ENCODE results near the gene NDUFAB1. TPM values are rescaled to one million over a fixed set of nuclear protein-coding genes. Genes with fewer than 3 reads are reported as not detected.

NDUFAB1 gene
- total and polyA plus RNA-seq, 7 donors: 101 to 398 (median 179) TPM

DNA sequence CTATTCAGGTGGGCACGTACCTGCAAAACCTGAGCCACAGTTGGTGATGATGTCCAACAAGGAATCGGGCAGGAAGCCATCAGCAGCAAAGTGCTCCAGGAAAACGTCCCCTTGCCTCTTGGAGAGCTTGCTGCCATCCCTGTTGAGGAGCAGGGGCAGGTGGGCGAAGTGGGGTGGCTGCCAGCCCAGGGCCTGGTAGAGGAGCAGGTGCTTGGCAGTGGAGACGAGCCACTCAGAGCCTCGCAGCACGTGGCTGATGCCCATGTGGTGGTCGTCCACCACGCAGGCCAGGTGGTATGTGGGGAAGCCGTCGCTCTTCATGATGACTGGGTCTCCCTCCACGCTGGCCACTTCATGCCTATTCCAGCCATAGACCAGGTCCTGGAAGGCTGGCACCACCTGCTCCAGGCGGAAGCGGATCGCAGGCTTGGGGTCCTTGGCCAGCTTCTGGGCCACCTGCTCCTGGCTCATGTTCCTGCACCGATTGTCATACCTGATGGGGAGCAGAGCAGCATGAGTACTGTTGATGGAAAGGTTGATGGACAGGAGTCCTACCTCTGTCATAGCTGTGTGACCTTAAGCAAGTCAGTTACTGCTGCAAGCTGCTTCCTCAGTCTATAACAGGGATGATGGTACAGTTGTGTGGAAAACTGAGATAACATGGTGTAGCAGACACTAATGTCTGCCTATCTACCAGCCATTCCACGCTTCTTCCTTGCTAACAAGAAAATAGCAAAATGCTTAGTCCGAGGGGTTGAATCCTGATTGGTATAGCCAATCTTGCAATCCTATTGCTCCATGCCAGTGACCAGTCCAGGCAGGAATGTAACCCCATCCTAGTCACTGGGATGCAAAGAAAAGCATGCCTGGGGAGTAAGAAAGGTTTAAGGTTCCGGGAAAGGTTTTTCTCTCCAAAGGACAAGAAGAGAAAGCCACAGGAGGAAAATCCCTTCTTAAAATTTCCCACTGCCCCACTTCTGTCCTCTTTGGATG is 61.0 kb downstream of the NDUFAB1 start:
- TF ChIP-seq EP300 (IDR thresholded peaks at IDR 0.05) (no peak), POLR2A (IDR thresholded peaks at IDR 0.05) (no peak), POLR2AphosphoS5 (IDR thresholded peaks at IDR 0.05) (no peak)
- TF ChIP-seq, protein P1, sequence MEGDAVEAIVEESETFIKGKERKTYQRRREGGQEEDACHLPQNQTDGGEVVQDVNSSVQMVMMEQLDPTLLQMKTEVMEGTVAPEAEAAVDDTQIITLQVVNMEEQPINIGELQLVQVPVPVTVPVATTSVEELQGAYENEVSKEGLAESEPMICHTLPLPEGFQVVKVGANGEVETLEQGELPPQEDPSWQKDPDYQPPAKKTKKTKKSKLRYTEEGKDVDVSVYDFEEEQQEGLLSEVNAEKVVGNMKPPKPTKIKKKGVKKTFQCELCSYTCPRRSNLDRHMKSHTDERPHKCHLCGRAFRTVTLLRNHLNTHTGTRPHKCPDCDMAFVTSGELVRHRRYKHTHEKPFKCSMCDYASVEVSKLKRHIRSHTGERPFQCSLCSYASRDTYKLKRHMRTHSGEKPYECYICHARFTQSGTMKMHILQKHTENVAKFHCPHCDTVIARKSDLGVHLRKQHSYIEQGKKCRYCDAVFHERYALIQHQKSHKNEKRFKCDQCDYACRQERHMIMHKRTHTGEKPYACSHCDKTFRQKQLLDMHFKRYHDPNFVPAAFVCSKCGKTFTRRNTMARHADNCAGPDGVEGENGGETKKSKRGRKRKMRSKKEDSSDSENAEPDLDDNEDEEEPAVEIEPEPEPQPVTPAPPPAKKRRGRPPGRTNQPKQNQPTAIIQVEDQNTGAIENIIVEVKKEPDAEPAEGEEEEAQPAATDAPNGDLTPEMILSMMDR (IDR thresholded peaks at IDR 0.05): no peak
- H3K27me3 ChIP-seq: no peaks in the 10 kb centered on the region
- 97% methylated on average over 19 of the region's 19 CpGs for WGBS, 2 donors
- no peak overlapping the region for H3K4me3 ChIP-seq
- no peak overlapping the region for H3K27ac ChIP-seq
- no peaks in the 10 kb centered on the region for H3K4me1 ChIP-seq
- peaks cover 16 to 88% (median 21%) of the 10 kb centered on the region in 4 donors for H3K36me3 ChIP-seq
- intact Hi-C loops (cut with DNase I): no loop called here
- no peak for DNase-seq
- H3K9me3 ChIP-seq: no peaks in the 10 kb centered on the region

DNA sequence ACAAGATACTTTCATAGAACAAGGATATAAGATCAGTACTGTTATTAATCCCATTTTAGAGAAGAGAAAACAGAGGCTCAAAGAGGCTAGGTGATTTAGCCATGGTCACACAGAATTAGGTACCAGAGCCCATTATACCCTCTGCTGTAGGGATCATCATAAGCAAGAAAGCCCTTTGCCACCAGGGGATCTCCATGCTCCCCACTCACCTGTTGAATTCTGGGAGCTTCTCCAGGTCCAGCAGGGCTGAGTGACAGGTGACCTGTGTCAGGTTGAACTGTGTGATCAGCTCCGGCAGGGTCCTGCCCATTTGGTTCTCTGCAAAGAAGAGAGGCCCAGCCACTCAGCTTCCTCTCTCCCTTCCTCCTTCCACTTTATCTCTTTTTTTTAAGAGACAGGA is 63.7 kb downstream of the NDUFAB1 start:
- no peak for DNase-seq
- H3K27ac ChIP-seq: no peak overlapping the region
- 89 to 94% methylated on average over 1 of the region's 1 CpG for WGBS, 2 donors
- no peaks in the 10 kb centered on the region for H3K27me3 ChIP-seq
- intact Hi-C loops (cut with DNase I): no loop called here
- peaks cover 22 to 91% (median 30%) of the 10 kb centered on the region in 4 donors for H3K36me3 ChIP-seq
- TF ChIP-seq POLR2A (IDR thresholded peaks at IDR 0.05) (no peak), POLR2AphosphoS5 (IDR thresholded peaks at IDR 0.05) (no peak), EP300 (IDR thresholded peaks at IDR 0.05) (no peak)
- TF ChIP-seq, protein P1 (IDR thresholded peaks at IDR 0.05): no peak
- H3K9me3 ChIP-seq: no peaks in the 10 kb centered on the region
- H3K4me1 ChIP-seq: no peaks in the 10 kb centered on the region
- H3K4me3 ChIP-seq: no peak overlapping the region

Other genes starting within 250 kb of the NDUFAB1 start
- gene COG7, start 143.1 kb downstream of the NDUFAB1 start, total RNA-seq: 10 to 100 TPM; 12.0 to 25.5 (median 13.9) TPM
- gene COG7, start 143.1 kb downstream of the NDUFAB1 start, polyA plus RNA-seq: 10 to 100 TPM; 17.4 to 26.0 (median 19.4) TPM
- 10 to 100 TPM; 29.1 to 55.7 (median 34.7) TPM for gene GGA2, start 85.8 kb downstream of the NDUFAB1 start, total RNA-seq
- 10 to 100 TPM; 13.2 to 36.1 (median 15.3) TPM for gene GGA2, start 85.8 kb downstream of the NDUFAB1 start, polyA plus RNA-seq
- 10 to 100 TPM in 2 of 4 donors, 1 to 10 TPM in 2; 7.5 to 18.3 (median 11.2) TPM for gene EARS2, start 39.0 kb downstream of the NDUFAB1 start, total RNA-seq
- gene EARS2, start 39.0 kb downstream of the NDUFAB1 start, polyA plus RNA-seq: 10 to 100 TPM in 1 of 3 donors, 1 to 10 TPM in 2; 6.6 to 19.4 (median 7.9) TPM
- 100 to 1,000 TPM in 1 of 4 donors, 10 to 100 TPM in 3; 45.1 to 101 (median 57.6) TPM for gene UBFD1, start 38.6 kb downstream of the NDUFAB1 start, total RNA-seq
- 10 to 100 TPM in 1 of 3 donors, 1 to 10 TPM in 2; 8.1 to 16.6 (median 8.4) TPM for gene UBFD1, start 38.6 kb downstream of the NDUFAB1 start, polyA plus RNA-seq
- gene PALB2, start 45.0 kb upstream of the NDUFAB1 start, total RNA-seq: 10 to 100 TPM in 2 of 4 donors, 1 to 10 TPM in 2; 7.5 to 11.2 (median 9.4) TPM
- 1 to 10 TPM; 7.2 to 8.7 (median 7.4) TPM for gene PALB2, start 45.0 kb upstream of the NDUFAB1 start, polyA plus RNA-seq
- 10 to 100 TPM; 24.1 to 41.4 (median 34.1) TPM for gene DCTN5, start 45.1 kb upstream of the NDUFAB1 start, total RNA-seq
- 10 to 100 TPM; 13.2 to 31.0 (median 28.4) TPM for gene DCTN5, start 45.1 kb upstream of the NDUFAB1 start, polyA plus RNA-seq
- 1 to 10 TPM in 3 of 4 donors, under 1 TPM in 1; 0.82 to 5.2 (median 3.0) TPM for gene PLK1, start 82.6 kb upstream of the NDUFAB1 start, total RNA-seq
- gene PLK1, start 82.6 kb upstream of the NDUFAB1 start, polyA plus RNA-seq: 10 to 100 TPM in 1 of 3 donors, 1 to 10 TPM in 2; 2.4 to 37.0 (median 9.0) TPM
- 1 to 10 TPM in 1 of 4 donors, under 1 TPM in 1, not detected in 2; 0.36 to 1.9 TPM for gene ERN2, start 116.9 kb upstream of the NDUFAB1 start, total RNA-seq
- 100 to 1,000 TPM in 1 of 3 donors, 10 to 100 TPM in 2; 19.9 to 123 (median 33.0) TPM for gene ERN2, start 116.9 kb upstream of the NDUFAB1 start, polyA plus RNA-seq
- gene CHP2, start 158.7 kb upstream of the NDUFAB1 start, total RNA-seq: under 1 TPM in 1 of 4 donors, not detected in 3; 0.28 TPM
- 100 to 1,000 TPM in 2 of 3 donors, 10 to 100 TPM in 1; 57.9 to 385 (median 289) TPM for gene CHP2, start 158.7 kb upstream of the NDUFAB1 start, polyA plus RNA-seq
- gene PRKCB, start 239.7 kb upstream of the NDUFAB1 start, total RNA-seq: 10 to 100 TPM; 12.1 to 43.8 (median 23.8) TPM
- 10 to 100 TPM in 1 of 3 donors, 1 to 10 TPM in 2; 3.0 to 21.4 (median 5.8) TPM for gene PRKCB, start 239.7 kb upstream of the NDUFAB1 start, polyA plus RNA-seq

All from sigmoid colon (tissue), 7 donors.